ENCODE results near the gene STXBP5L.
"Not testable (repeated sequence)": the region's sequence is repeated elsewhere in the genome, so short reads cannot be mapped to it uniquely, and the experiment has no call there.

STXBP5L gene

DNA sequence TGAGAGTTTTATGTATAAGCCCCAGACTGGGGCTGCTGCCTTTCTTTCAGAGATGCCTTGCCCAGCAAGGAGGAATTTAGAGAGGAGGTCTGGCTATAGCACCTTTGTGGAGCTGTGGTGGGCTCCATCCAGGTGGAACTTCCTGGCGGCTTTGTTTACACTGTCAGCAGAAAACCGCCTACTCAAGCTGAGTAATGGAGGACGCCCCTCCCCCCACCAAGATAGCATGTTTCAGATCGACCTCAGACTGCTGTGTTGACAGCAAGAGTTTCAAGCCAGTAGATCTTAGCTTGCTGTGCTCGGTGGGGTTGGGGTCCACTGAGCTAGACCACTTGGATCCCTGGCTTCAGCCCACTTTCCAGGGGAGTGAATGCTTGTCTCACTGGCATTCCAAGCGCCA, 155.6 kb downstream of the STXBP5L start:
- no peak for DNase-seq

DNA sequence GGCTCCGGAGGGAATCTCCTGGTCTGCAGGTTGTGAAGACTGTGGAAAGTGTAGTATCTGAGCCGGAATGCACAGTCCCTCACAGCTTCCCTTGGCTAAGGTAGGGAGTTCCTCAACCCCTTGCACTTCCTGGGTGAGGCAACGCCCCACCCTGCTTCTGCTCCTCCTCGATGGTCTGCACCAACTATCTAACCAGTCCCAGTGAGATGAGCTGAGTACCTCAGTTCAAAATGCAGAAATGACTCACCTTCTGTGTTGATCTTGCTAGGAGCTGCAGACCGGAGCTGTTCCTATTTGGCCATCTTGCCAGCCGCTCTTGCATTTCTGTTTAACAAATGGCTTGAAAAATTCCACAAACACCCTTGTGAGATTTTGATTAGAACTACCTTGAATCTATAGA, 156.1 kb downstream of the STXBP5L start:
- no peak for DNase-seq

- DNase-seq = no peak
Observed at GRCh38 chr3:121072133-121072532, 164.1 kb downstream of the STXBP5L start.

GRCh38 chr3:121073011-121073410, 165.0 kb downstream of the STXBP5L start:
- DNase-seq = no peak

DNA sequence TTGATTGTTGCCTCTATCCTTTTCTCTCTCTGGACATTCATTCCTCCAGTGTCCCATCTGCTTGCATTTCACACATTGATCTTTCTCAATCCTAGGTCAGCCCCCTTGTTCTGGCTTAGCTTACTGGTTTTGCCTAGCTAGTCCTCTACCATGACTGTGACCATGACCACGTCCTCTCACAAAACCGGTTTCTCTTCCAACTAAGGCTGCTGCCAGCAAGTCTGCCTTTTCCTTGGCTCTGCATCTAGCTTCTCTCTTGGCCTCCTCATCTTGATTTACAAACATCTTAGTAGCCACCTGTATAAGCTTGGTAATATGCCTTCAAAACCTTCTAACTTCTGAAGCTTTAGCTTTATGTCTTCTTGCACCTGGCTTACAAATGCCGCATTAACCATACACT, 167.2 kb downstream of the STXBP5L start:
- no peak for DNase-seq

GRCh38 chr3:121078378-121079101, 170.5 kb downstream of the STXBP5L start:
- DNase-seq = not testable (repeated sequence)

DNA sequence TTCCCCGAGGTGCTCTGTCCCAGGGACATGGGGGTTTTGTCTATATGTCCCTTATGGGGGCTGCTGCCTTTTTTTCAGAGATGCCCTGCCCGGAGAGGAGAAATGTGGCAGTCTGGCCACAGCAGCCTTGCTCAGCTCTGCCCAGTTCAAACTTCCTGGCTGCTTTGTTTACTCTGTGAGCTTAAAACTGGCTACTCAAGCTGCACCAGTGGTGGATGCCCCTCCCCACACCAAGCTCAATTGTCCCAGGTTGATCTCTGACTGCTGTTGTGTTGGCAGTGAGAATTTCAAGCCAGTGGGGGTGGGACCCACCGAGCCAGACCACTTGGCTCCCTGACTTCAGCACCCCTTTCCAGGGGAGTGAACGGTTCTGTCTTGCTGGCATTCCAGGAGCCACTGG, 188.9 kb downstream of the STXBP5L start:
- no peak for DNase-seq

- DNase-seq = not testable (repeated sequence)
Observed at GRCh38 chr3:121111086-121111485, 203.1 kb downstream of the STXBP5L start.

- DNase-seq = no peak
Observed at GRCh38 chr3:121111914-121112612, 204.1 kb downstream of the STXBP5L start.

GRCh38 chr3:121126033-121126706, 218.2 kb downstream of the STXBP5L start:
- DNase-seq = no peak

DNA sequence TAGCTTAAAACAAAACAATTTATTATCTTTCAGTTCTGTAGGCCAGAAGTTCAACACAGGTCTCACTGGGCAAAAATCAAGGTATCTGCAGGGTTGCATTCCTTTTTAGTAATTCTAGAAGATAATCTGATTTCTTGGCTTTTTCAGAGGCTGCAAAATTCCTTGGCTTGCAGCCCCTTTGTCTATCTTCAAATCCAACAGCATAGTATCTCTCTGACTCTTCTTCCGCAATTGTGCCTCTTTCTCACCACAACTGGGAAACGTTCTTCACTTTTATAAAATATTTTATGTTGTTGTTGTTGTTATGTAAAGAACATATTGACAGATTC, 218.7 kb downstream of the STXBP5L start:
- DNase-seq = no peak

DNA sequence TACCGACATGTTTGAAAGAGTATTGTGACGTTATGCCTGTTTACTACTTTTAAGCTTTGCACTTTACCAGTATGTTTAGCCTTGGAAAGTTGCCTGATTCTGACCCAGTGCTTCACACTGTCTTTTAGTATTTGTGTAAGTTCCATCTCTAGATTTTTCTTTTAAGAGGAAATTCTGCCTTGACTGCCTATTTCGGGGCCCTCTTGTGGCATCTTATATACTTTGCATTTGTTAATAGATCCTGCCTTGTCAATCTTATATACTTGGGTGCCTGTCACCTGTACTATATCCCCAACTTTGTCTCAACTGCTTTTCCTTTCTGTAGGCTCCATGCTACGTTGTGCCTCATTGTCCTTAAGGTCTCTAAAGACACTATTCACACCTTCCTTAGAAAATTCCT, 244.6 kb downstream of the STXBP5L start:
- DNase-seq = no peak

DNA sequence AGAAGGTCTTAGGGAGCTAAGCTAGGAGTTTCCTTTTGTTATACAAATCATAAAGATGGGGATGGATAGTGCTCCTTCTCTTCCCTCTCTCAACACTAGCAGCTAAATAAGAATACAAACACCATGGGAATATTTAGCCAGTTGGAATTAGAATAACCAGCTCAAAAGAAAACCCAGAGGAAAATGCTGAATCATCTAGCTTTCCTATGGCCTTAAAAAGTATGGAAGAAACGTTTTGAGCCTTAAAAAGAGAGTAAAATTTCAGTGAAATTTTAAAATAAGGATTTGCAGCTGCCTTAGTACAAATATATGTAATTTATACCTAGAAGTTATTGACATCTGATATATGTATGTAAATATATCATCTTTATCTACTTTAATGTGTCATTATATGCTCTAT, 245.8 kb downstream of the STXBP5L start:
- no peak for DNase-seq

DNA sequence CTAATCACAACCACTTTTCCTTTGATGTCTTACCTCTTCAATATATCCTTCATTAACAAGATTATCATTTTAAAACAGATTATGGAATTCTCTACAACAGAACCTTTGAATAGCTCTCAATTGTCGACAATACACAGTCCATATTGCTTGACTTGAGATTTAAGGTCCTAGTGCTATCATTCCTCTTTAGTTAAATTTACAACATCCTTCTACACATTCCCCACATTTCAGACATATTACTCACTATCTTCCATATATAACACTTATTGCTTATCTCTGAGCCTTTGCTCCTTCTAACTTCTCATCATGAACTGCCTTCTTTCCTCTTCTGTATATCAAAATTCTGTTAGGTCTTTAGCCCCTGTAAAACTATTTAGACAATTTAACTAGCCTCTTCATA, 247.0 kb downstream of the STXBP5L start:
- no peak for DNase-seq

DNA sequence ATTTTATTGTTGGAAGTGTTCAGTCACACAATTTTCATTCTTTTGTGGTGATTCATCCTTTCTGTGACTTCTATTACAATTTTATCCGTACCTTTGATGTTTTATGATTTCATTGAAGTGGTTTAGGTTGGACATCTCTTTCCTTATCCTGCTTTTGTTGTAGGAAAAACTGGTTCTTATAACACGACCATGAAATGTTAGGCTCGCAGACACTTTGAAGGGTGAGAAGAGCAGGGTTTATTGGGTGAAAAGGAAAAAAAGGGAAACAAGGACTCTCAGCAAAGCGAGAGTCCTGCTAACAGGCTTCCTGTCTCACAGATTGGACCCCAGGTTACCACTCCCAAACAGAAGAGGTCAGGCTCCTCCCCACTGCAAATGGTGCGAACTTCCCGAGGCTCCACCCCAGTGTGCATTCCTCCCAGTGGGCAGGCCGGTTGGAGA, 257.4 kb downstream of the STXBP5L start:
- no peak for DNase-seq

DNA sequence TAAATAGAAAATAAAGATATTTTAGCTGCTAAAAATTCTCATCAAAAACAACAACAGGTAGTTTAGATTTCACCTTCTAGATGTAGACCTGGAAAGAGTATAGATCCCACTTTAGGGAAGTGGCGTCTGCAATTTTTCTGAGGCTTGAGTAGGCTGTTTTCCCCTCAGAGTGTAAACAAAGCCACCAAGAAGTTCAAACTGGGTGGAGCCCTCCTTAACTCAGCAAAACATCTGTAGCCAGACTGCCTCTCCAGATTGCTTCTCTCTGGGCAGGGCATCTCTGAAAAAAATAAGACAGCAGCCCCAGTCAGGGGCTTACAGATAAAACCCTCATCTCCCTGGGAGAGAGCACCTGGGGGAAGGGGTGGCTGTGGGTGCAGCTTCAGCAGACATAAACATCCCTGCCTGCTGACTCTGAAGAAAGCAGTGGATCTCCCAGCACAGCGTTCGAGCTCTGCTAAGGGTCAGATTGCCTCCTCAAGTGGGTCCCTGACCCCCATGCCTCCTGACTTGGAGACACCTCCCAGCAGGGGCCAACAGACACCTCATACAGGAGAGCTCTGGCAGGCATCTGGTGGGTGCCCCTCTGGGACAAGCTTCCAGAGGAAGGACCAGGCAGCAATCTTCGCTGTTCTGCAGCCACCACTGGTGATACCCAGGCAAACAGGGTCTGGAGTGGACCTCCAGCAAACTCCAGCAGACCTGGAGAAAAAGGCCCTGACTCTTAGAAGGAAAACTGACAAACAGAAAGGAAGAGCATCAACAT, 259.6 kb downstream of the STXBP5L start:
- no peak for DNase-seq

DNA sequence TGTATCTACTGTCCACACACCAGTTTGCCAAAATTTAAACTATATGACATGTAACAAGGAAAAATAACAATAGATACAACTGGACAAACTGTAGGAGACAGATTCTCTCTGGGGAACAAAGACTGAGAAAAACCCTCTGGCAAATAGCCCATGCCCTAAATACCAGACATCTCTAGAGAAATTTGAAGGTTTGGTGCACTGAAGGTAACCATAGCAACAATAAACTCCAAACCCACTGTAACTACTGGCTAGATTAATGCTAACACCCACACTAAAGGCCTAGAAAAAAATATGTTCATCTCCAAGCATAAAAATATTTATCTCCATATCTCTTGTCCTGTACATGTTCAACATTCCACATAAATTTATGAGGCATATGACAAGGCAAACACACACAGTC, 267.1 kb downstream of the STXBP5L start:
- no peak for DNase-seq

DNA sequence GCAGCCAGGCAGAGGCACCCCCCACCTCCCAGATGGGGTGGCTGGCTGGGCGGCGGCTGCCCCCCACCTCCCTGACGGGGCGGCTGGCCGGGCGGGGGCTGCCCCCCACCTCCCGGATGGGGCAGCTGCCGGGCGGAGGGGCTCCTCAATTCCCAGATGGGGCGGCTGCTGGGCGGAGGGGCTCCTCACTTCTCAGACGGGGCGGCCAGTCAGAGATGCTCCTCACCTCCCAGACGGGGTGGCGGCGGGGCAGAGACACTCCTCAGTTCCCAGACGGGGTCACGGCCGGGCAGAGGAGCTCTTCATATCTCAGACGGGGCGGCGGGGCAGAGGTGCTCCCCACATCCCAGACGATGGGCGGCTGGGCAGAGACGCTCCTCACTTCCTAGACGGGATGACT, 282.6 kb downstream of the STXBP5L start:
- not testable (repeated sequence) for DNase-seq

DNA sequence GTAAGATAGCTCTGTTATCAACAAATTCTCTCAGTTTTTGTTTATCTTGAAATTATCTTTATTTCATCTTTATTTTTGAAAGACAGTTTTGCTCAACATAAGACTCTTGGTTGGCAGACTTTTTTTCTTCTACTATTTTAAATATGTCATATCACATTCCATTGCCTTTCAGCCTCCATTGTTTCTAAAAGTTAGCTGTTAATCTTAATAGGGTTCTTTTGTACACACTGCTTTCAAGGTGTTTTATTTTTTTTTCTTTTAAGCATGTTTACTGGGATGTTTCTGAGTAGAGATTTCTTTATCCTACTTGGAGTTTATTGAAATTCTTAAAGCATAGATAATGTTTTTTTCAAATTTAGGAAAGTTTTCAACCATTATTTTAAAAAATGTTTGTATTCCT, 294.6 kb downstream of the STXBP5L start:
- DNase-seq = no peak

GRCh38 chr3:121223116-121223515, 315.1 kb downstream of the STXBP5L start:
- no peak for DNase-seq

GRCh38 chr3:121228971-121229370, 321.0 kb downstream of the STXBP5L start:
- no peak for DNase-seq

- not testable (repeated sequence) for DNase-seq
Observed at GRCh38 chr3:121230194-121230593, 322.2 kb downstream of the STXBP5L start.

DNA sequence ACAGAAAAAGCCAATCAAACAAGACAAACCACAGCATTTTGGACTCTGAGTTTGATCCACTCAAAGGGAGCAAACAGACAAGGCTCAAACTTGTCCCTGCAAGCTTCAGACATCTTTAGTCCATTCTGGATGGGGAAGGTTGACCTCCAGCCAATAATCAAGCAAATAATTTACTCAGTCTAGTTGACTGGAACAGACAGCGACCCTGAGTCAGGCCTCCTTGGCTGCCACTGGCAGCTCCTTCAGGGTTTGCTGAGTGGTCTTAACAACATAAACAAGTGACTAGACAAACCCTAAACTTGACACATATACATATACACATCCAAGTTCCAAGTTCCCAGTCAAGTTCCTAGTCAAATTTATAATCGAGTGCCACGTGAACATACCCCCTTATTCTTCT, 323.9 kb downstream of the STXBP5L start:
- no peak for DNase-seq
